Measurements from ENCODE around the gene LRMDA.

- TF ChIP-seq CTCF (IDR thresholded peaks at IDR 0.05) (no peak), POLR2A (IDR thresholded peaks at IDR 0.05) (no peak)
Observed at GRCh38 chr10:76509446-76509845, 1078.0 kb downstream of the LRMDA start.
